Common myeloid progenitor, CD34-positive (primary cell): Measurements from ENCODE around the gene NPHP1.

Experiments used
- CTCF ChIA-PET: fragments of 350-600 bp; sonication (Branson Sonifier 250); formaldehyde crosslinking; loops from one replicate; lab custom pipeline; 2021; ENCODE audit warnings: antibody characterized with exemption; lab: Charles Lee
- POLR2A ChIA-PET: fragments of 350-600 bp; sonication (Branson Sonifier 250); formaldehyde crosslinking; loops from one replicate; lab custom pipeline; 2021; ENCODE audit warnings: antibody characterized with exemption; lab: Charles Lee
- DNase-seq, 3 donors: peaks; one replicate each; pipeline versions ENCODE4 v3.0.0 to v3.0.0-alpha.2; 2013
- H3K27ac ChIP-seq, 2 experiments: 1 replicate in 1 of 2; 2 replicates in 1 of 2; pipeline ENCODE4 v1.7.0; 2013; ENCODE audit warnings: inconsistent platforms in 2 of 2, low read length in 2 of 2, mild to moderate bottlenecking in 2 of 2, low read depth in 1 of 2, moderate library complexity in 1 of 2; ENCODE audit not compliant: severe bottlenecking in 2 of 2, insufficient read depth in 1 of 2, poor library complexity in 1 of 2
- H3K27me3 ChIP-seq, 5 experiments: replicated peaks in 2 of 5; 1 replicate in 3 of 5; 2 replicates in 2 of 5; pipeline versions ENCODE4 v1.6.1 to v1.7.0; 2013; ENCODE audit warnings: low read length in 4 of 5, mild to moderate bottlenecking in 2 of 5, moderate library complexity in 2 of 5, inconsistent platforms in 1 of 5; ENCODE audit not compliant: insufficient read depth in 5 of 5, control insufficient read depth in 4 of 5
- H3K36me3 ChIP-seq, 4 experiments: 1 replicate in 2 of 4; 2 replicates in 2 of 4; pipeline versions ENCODE4 v1.6.1 to v1.7.0; 2013; ENCODE audit warnings: low read length in 3 of 4, control low read depth in 1 of 4, mild to moderate bottlenecking in 1 of 4; ENCODE audit not compliant: control insufficient read depth in 4 of 4, insufficient read depth in 4 of 4
- H3K4me1 ChIP-seq, 4 experiments: 1 replicate in 3 of 4; 2 replicates in 1 of 4; pipeline versions ENCODE4 v1.6.1 to v1.7.1; 2013; ENCODE audit warnings: low read length in 3 of 4, mild to moderate bottlenecking in 3 of 4, control low read depth in 1 of 4, inconsistent platforms in 1 of 4, moderate library complexity in 1 of 4; ENCODE audit not compliant: control insufficient read depth in 4 of 4, insufficient read depth in 4 of 4; ENCODE audit errors: control extremely low read depth in 1 of 4
- H3K4me3 ChIP-seq, 7 experiments: 1 replicate in 4 of 7; 2 replicates in 3 of 7; pipeline versions ENCODE4 v1.5.1 to v1.7.0; 2013; ENCODE audit warnings: mild to moderate bottlenecking in 7 of 7, low read length in 6 of 7, moderate library complexity in 6 of 7, inconsistent platforms in 2 of 7, low read depth in 2 of 7, control low read depth in 1 of 7; ENCODE audit not compliant: insufficient read depth in 4 of 7, control insufficient read depth in 1 of 7; ENCODE audit errors: extremely low read depth in 1 of 7
- H3K9me3 ChIP-seq, 5 experiments: 1 replicate in 4 of 5; 2 replicates in 1 of 5; pipeline versions ENCODE4 v1.6.1 to v1.7.1; 2013; ENCODE audit warnings: low read length in 4 of 5, mild to moderate bottlenecking in 2 of 5, inconsistent platforms in 1 of 5, low read depth in 1 of 5, moderate library complexity in 1 of 5; ENCODE audit not compliant: control insufficient read depth in 4 of 5, insufficient read depth in 2 of 5; ENCODE audit errors: control extremely low read depth in 1 of 5
- WGBS: methylation state at CpG from one replicate; pipeline ENCODE4 v1.1.5; 2013; ENCODE audit not compliant: insufficient coverage; 5-methylcytosine and 5-hydroxymethylcytosine counted together

The NPHP1 gene

GRCh38 chr2:110130757-110131156 is 74.1 kb downstream of the NPHP1 start:
- H3K27ac ChIP-seq, result no peak overlapping the region
- WGBS, result no CpG with 5 or more reads among the region's 2 CpGs
- no peak overlapping the region for H3K4me3 ChIP-seq
- no peaks in the 10 kb centered on the region for H3K36me3 ChIP-seq
- CTCF ChIA-PET, result no interaction called here
- peaks cover 0 to 18% (median 0%) of the 10 kb centered on the region in 5 experiments for H3K9me3 ChIP-seq
- no peaks in the 10 kb centered on the region for H3K27me3 ChIP-seq
- no peaks in the 10 kb centered on the region for H3K4me1 ChIP-seq
- POLR2A ChIA-PET, result no interaction called here
- DNase-seq, result no peak

GRCh38 chr2:110126906-110127305 is 77.9 kb downstream of the NPHP1 start:
- H3K4me1 ChIP-seq, result no peaks in the 10 kb centered on the region
- H3K27me3 ChIP-seq, result no peaks in the 10 kb centered on the region
- peaks cover 0 to 2% (median 0%) of the 10 kb centered on the region in 5 experiments for H3K9me3 ChIP-seq
- no peak for DNase-seq
- no peak overlapping the region for H3K27ac ChIP-seq
- CTCF ChIA-PET, result no interaction called here
- H3K36me3 ChIP-seq, result no peaks in the 10 kb centered on the region
- H3K4me3 ChIP-seq, result no peak overlapping the region
- POLR2A ChIA-PET, result no interaction called here
- WGBS, result 100% methylated on average over 1 of the region's 2 CpGs

- Histone ChIP-seq H3K36me3 (no peaks in the 10 kb centered on the region), H3K27ac (no peak overlapping the region), H3K27me3 (no peaks in the 10 kb centered on the region), H3K4me3 (no peak overlapping the region), H3K9me3 (peaks cover 0 to 2% (median 0%) of the 10 kb centered on the region in 5 experiments), H3K4me1 (no peaks in the 10 kb centered on the region)
- ChIA-PET CTCF (no interaction called here), POLR2A (no interaction called here)
- DNase-seq, result no peak
- WGBS, result 100% methylated on average over 4 of the region's 4 CpGs
These were observed 78.6 kb downstream of the NPHP1 start for GRCh38 chr2:110126086-110126773.

GRCh38 chr2:110124939-110125691 is 79.7 kb downstream of the NPHP1 start:
- 93% methylated on average over 3 of the region's 6 CpGs for WGBS
- Histone ChIP-seq H3K27ac (no peak overlapping the region), H3K9me3 (no peaks in the 10 kb centered on the region), H3K4me3 (no peak overlapping the region), H3K4me1 (peaks cover 0 to 5% (median 0%) of the 10 kb centered on the region in 4 experiments), H3K27me3 (no peaks in the 10 kb centered on the region), H3K36me3 (no peaks in the 10 kb centered on the region)
- ChIA-PET CTCF (interaction anchor here (1.7 kb wide), 1 partner anchor 10 kb away, joined by 8 read pairs; the partner anchor contains the start of gene MALL), POLR2A (no interaction called here)
- DNase-seq, result no peak

- no peak for DNase-seq
- peaks cover 0 to under 1% (median 0%) of the 10 kb centered on the region in 5 experiments for H3K27me3 ChIP-seq
- peaks cover 0 to 5% (median 0%) of the 10 kb centered on the region in 4 experiments for H3K4me1 ChIP-seq
- ChIA-PET POLR2A (no interaction called here), CTCF (interaction anchor here (1.7 kb wide), 1 partner anchor 9 kb away, joined by 8 read pairs; the partner anchor contains the start of gene MALL)
- H3K27ac ChIP-seq, result no peak overlapping the region
- 100% methylated on average over 3 of the region's 4 CpGs for WGBS
- H3K9me3 ChIP-seq, result no peaks in the 10 kb centered on the region
- H3K4me3 ChIP-seq, result no peak overlapping the region
- no peaks in the 10 kb centered on the region for H3K36me3 ChIP-seq
These were observed 80.6 kb downstream of the NPHP1 start for GRCh38 chr2:110124038-110124825.

- WGBS, result 83% methylated on average over 1 of the region's 3 CpGs
- Histone ChIP-seq H3K27me3 (peaks cover 0 to 14% (median 5%) of the 10 kb centered on the region in 5 experiments), H3K36me3 (no peaks in the 10 kb centered on the region), H3K4me3 (no peak overlapping the region), H3K4me1 (peaks cover 0 to 5% (median 0%) of the 10 kb centered on the region in 4 experiments), H3K27ac (no peak overlapping the region), H3K9me3 (peaks cover 0 to 1% (median 0%) of the 10 kb centered on the region in 5 experiments)
- DNase-seq, result no peak
- CTCF ChIA-PET, result no interaction called here
- POLR2A ChIA-PET, result no interaction called here
These were observed 83.2 kb downstream of the NPHP1 start for GRCh38 chr2:110121592-110121991.
